HG03039 (cell line): ENCODE results near the gene ANKRD11.

Experiments used
- ATAC-seq: cut with Tn5 transposase; IDR thresholded peaks from one replicate; pipeline ENCODE4 v1.9.1; 2021; ENCODE audit warnings: mild to moderate bottlenecking, moderate library complexity; ENCODE audit not compliant: unreplicated experiment

The ANKRD11 gene

DNA sequence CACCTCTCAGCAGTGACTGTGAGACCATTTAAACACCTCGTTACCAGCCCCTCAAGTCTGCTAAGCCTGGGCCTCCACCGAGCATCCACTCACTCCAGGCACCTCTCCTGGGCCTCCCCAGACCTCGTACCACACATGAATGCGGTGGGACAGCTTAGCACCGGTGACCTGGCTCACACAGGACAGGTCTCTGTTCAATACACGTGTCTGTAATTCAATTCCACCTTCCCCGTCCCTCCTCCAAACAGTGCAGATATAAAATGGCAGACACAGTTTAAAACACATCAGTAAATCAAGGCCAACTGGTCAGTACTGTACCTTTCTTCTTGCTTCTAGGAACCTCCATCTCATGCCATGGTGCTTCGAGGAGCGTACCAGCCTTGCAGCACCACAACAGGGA lies 199.0 kb downstream of the ANKRD11 start:
- ATAC-seq = no peak

- ATAC-seq = no peak
Observed at GRCh38 chr16:89290887-89291286, 199.5 kb downstream of the ANKRD11 start.

DNA sequence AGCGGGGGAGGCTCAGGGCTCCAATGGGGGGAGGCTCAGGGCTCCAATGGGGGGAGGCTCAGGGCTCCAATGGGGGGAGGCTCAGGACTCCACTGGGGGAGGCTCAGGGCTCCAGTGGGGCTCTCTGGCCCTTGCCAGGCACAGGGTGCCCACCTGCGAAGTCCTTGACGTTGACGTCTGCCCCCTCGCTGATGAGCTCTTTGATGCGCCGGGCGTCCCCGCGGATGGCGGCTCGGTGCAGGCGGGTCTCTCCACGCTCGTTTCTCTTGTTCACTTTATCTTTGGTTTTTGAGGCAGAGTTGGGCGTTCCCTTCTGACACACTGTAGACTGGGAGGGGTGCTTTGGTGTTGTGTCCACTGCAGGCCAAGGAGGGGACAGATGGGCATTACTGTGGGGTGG lies 199.9 kb downstream of the ANKRD11 start:
- no peak for ATAC-seq

GRCh38 chr16:89289428-89290395 lies 200.6 kb downstream of the ANKRD11 start:
- no peak for ATAC-seq

GRCh38 chr16:89288966-89289365 lies 201.4 kb downstream of the ANKRD11 start:
- no peak for ATAC-seq

GRCh38 chr16:89288577-89288844 lies 201.8 kb downstream of the ANKRD11 start:
- no peak for ATAC-seq

GRCh38 chr16:89287777-89288576 lies 202.4 kb downstream of the ANKRD11 start:
- ATAC-seq = no peak

DNA sequence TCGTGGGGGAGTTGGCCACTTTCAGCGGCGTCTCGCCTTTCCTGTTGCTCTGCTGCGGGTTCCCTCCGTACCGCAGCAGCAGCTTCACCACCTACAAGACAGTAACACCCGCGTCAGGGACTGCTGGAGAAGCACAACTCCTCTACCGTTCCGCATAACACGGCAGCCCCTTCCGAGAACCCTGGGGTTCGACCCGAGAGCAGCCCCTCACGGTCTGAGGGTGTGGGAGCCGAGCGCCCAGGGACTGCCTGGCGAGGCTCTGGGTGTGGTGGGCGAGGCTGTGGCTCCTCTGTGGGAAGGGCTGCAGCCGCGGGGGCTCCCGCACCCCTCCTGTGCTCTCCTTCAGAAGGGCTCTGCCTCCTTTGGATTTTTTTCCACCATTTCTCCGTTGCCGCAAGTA lies 204.3 kb downstream of the ANKRD11 start:
- ATAC-seq = no peak

- ATAC-seq = no peak
Observed at GRCh38 chr16:89285381-89285780, 205.0 kb downstream of the ANKRD11 start.

GRCh38 chr16:89283449-89283848 lies 206.9 kb downstream of the ANKRD11 start:
- no peak for ATAC-seq

- no peak for ATAC-seq
Observed at GRCh38 chr16:89282523-89282922, 207.8 kb downstream of the ANKRD11 start.

GRCh38 chr16:89281829-89282228 lies 208.5 kb downstream of the ANKRD11 start:
- ATAC-seq = no peak

GRCh38 chr16:89281189-89281577 lies 209.2 kb downstream of the ANKRD11 start:
- no peak for ATAC-seq

DNA sequence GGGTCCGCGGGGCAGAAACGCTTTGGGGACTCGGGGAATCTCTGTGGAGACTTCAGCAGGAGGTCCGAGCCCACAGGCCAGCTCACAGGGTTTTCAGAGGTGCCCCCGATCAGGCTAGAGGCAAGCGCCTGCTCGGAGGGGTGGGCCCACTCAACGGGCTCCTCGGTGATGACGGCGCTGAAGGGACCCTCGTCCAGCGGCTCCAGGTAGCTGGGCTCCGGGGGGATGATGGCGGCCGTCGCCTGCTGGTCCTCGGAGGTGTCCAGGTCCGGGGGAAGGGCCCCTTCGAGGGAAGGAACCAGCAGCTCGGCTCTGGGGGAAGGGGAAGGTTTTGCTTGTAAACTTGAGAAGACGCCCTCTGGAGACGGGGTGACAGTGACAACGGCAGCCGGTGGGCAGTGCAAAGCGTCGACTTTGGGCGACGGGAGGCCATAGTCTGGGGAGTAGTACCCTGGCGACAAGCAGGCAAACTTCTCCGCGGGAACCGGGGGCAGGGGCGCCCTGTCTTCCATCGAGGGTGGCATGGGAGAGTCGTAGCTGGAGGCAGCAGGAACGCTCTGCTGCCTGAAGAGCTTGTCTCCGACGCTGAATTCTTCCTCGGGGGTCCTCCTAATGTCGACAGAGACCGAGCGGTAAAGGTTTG lies 209.7 kb downstream of the ANKRD11 start:
- no peak for ATAC-seq

- ATAC-seq = no peak
Observed at GRCh38 chr16:89279666-89280481, 210.5 kb downstream of the ANKRD11 start.

DNA sequence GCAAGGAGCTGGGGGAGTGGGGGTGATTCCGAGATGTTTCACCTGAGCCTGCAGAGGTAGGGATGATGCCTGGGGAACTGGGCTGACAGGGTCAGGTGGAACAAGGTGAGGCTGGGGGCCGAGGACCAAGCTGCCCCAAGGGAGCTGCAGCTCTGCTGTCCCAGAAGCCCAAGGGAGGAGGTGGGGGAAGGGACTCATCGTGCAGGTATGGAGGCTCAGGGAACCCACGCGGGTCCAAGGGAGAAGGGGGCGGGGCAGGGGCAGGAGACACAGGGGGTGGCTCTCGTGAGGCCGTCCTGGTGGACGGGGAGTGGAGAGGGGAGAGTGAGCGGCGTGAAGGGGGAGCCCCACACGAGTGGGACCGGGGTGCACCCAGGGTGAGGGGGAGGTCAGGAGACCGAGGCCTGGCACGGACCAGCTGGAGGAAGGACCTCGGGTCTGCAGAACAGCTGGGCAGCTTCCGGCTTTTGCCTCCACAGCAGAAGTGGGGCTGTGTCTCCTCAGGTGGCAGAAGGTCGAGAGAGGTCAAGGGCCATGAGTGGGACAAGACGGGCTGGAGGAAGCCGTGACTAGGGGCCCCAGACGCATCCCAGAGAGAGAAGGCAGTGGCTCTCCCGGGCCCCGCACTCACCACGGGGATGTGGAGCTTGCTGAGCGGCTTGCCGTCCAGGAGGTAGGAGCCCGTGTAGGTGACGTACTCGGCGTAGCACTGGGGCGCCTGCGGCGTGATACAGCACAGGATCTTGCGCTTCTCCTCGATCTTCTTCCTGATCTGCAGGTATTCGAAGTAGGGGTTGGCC lies 211.7 kb downstream of the ANKRD11 start:
- no peak for ATAC-seq

- ATAC-seq = no peak
Observed at GRCh38 chr16:89277641-89278341, 212.6 kb downstream of the ANKRD11 start.

DNA sequence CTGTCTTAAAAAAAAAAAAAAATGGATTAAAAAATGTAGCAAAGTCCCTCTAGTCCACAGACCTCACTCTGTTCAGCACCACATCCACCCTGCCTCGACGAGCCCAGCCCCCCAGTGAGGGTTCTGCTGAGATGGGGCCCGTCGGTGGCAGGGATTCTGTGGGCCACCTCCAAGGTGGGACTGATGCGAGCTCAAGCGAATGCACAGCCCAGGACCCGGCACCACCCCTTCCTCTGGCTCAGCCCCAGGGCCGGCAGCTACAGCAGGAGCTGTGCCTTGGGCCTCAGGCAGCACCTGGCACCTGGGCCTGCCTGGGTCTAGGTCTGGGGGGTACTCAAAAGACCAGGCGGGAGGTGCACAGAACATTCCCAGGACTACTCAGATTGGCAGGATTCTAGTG lies 213.3 kb downstream of the ANKRD11 start:
- no peak for ATAC-seq
